Esophagus squamous epithelium (tissue), 4 donors: ENCODE data around the gene CLOCK.

Experiments
- CTCF ChIP-seq, 6 experiments: fragments of 450-650 bp in 4 of 6; fragments of 200-600 bp in 2 of 6; sonication (generic) in 2 of 6; IDR thresholded peaks; one replicate each; pipeline ENCODE4 v1.5.1; 2016 to 2019; ENCODE audit warnings: antibody characterized with exemption in 6 of 6, mild to moderate bottlenecking in 4 of 6, moderate library complexity in 4 of 6
- POLR2A ChIP-seq, 4 donors: fragments of 450-650 bp; IDR thresholded peaks; one replicate each; pipeline ENCODE4 v1.6.1; 2017; ENCODE audit warnings: antibody characterized with exemption in 4 of 4, mild to moderate bottlenecking in 4 of 4, moderate library complexity in 3 of 4

- no peak for TF ChIP-seq CTCF (IDR thresholded peaks at IDR 0.05)
- no peak for TF ChIP-seq POLR2A (IDR thresholded peaks at IDR 0.05)
These were observed 80.7 kb downstream of the CLOCK start for GRCh38 chr4:55466001-55466400.
